Measurements from ENCODE around the gene MRTO4.
"Not testable (repeated sequence)": the region's sequence is repeated elsewhere in the genome, so short reads cannot be mapped to it uniquely, and the experiment has no call there.

Gene MRTO4

GRCh38 chr1:19229229-19229628 lies 22.4 kb upstream of the MRTO4 start:
- no peak for DNase-seq

- DNase-seq = no peak
Observed at GRCh38 chr1:19229828-19230325, 21.7 kb upstream of the MRTO4 start.

DNA sequence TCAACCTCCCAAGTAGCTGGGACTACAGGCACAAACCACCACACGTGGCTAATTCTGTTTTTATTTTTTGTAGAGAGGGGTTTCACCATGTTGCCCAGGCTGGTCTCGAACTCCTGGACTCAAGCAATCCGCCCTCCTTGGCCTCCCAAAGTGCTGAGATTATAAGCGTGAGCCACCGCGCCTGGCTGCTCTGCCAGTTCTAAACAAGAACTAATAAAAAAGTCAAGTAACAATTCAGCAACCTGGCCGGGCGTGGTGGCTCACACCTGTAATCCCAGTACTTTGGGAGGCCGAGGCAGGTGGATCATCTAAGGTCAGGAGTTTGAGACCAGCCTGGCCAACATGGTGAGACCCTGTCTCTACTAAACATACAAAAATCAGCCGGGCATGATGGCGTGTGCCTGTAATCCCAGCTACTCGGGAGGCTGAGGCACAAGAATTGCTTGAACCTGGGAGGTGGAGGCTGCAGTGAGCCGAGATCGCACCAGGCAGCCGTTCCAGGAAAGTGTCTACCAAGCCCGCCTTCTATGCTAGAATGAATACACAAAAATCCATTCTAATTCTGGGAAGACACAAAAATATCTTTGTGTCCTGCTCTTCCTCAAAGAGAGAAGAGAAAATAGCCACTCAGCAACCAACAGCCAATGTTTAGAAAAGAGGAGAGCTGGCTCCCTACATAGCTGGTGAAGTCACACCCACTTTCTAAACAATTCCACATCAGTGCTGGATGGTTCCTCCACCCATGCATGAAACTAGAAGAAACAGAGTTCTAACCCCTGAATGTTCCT lies 19.7 kb upstream of the MRTO4 start:
- not testable (repeated sequence) for DNase-seq

DNA sequence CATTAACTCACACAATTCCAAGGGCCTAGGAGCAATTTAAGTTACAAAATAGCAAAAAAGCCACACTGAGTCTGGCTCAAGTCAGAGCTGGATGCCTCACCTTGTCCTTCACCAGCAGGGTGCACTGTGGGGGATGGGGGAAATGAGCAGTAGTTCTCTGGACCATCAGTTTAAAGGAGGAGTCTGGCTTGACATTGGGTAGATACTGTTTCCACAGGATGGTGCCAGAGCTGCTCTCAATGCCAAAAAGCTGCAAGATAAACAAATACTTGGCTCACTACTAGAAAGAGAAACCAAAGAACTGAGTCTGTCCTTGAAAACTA lies 19.1 kb upstream of the MRTO4 start:
- no peak for DNase-seq

DNA sequence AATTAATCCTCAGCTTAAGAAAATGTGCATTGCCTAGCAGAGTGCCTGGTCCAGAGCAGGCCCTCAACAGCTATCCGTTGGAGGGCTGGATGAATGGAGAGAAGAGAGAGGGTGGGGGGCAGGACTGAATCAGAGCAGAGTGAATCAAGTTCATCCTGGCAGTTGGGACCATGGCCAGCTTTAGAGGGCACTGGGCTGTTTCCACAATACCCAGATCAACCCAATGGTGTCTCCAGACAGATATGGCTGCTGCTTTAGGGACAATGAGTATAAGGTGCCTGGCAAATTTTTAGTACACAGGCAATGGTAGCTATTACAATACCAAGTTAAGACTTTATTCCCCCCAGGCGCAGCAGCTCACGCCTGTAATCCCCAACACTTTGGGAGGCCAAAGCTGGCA lies 17.4 kb upstream of the MRTO4 start:
- no peak for DNase-seq

DNA sequence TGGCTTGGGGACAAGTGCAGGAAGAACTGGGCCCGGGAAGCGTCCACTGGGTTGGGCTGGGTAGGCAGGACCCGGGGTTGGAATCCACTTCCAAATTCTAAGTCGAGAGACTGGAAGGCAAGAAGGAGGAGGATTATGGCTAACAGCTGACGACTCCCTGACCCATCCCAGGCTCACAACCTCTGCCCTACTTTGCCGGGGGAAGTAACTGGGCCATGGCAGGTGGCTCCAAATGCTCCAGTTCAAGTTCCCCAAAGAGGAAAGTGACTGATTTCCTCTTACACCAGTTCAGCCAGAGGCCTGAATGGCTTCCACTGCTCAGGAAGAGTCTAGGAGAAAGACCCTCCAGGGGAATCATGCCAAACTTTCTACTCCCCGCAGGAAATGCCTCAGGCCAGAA lies 11.7 kb upstream of the MRTO4 start:
- no peak for DNase-seq

DNA sequence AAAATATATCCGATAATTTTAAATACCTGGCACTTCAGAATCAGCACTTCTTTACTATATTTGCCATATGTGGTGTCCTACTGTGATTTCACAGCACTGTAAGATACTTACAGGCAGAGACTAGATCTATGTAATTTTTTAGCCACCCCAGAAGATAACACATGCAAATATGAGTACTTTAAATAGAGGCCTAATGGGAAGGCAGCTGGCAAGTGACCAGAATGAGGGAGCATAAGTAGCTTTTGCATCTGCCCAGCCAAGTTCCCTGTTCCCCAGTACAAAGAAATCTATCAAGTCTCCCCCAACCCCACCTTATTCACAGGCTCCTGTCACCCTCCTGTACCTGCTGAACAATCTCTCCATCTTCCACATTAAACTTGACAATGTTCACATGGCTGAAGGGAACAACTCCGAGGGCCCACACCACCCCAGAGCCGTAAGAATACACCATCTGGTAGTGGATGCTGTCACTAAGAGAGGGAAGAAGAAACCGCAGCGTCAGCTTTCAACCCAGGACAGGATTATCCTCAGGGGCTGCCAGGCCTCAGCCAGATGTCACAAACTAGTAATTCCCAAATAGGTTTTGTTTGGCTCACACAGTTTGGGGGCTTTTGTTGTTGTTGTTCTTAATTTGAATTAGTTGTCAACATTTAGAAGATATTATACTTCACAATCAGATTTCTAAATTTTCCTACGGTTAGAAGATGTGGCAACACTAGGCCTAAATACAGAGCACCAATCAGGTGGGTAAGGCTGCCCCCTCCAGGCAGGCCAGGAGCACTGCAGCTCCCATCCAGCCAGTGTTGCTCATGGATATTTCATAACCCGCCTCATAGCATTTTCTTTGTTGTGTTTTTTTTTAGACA lies 10.7 kb upstream of the MRTO4 start:
- DNase-seq = peak; percentile 63

DNA sequence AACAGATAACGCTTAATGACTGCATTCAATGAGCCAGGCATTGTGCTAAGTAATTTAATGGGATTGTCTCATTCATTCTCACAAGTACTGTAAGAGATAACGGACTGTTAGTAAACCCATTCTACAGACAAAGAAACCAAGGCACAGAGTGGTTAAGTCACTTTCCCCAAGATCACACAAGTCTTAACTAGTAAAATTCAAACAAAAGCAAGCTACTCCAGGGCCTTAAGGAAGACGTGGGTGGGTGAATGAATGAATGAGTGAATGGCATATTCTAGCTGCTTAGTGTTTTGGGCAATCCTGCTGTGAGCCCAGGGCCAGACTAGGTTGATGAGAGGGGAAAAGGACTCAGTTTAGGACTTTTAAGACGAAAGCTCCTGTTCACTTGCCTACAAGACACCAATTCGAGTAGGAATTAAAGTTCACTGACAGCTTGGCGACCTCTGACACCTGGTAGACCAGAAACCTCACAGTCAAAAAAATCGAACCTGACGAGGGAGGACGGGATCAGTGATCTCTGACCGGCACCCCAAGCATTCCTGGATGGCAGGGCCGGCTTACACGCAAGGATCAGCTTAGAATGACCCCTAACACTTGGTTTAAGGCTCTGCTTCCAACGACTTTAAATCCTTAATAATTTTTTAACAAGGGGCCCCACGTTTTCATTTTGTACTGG lies 838 bp upstream of the MRTO4 start:
- no peak for DNase-seq

DNA sequence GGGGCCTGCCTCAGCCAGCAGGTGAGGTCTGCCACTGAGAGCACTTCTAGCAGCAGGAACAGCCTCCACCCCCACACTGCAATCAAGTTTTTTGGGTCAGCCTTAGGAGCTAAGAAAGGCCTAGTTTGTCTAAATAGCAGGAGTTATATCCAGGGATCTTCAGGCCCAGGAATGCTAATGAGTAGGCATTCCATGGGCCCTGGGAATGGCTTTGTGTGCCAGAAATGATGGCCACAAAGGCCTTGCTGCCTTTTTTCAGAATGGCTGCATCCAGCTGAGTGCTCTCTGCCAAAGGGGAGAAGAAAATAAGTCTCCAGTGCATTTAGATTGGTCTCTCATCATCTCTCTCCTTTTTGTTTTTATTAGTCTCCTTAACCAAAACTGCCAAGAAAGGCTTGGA lies 2.8 kb downstream of the MRTO4 start:
- no peak for DNase-seq

GRCh38 chr1:19255288-19255687 lies 3.7 kb downstream of the MRTO4 start:
- no peak for DNase-seq

GRCh38 chr1:19256301-19256700 lies 4.7 kb downstream of the MRTO4 start:
- DNase-seq = not testable (repeated sequence)

- DNase-seq = no peak
Observed at GRCh38 chr1:19257178-19257914, 5.7 kb downstream of the MRTO4 start.

DNA sequence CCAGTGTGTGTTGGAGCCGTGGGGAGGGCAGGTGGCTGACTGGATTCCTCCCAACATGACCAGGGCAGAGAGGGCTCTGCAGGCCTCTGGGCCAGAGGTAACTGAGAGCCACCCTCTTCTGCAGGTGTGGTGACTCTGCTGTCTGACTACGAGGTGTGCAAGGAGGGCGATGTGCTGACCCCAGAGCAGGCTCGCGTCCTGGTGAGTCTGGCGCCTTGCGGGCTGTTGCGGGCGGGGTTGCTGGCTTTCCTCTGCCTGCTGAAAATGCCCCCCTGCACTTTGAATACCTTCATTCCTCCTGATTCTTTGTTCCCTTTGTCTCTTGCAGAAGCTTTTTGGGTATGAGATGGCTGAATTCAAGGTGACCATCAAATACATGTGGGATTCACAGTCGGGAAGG lies 6.7 kb downstream of the MRTO4 start:
- no peak for DNase-seq

GRCh38 chr1:19260211-19261138 lies 8.9 kb downstream of the MRTO4 start:
- no peak for DNase-seq

GRCh38 chr1:19262047-19262446 lies 10.4 kb downstream of the MRTO4 start:
- no peak for DNase-seq

GRCh38 chr1:19262744-19263143 lies 11.1 kb downstream of the MRTO4 start:
- DNase-seq = no peak

- DNase-seq = no peak
Observed at GRCh38 chr1:19268445-19268844, 16.8 kb downstream of the MRTO4 start.

DNA sequence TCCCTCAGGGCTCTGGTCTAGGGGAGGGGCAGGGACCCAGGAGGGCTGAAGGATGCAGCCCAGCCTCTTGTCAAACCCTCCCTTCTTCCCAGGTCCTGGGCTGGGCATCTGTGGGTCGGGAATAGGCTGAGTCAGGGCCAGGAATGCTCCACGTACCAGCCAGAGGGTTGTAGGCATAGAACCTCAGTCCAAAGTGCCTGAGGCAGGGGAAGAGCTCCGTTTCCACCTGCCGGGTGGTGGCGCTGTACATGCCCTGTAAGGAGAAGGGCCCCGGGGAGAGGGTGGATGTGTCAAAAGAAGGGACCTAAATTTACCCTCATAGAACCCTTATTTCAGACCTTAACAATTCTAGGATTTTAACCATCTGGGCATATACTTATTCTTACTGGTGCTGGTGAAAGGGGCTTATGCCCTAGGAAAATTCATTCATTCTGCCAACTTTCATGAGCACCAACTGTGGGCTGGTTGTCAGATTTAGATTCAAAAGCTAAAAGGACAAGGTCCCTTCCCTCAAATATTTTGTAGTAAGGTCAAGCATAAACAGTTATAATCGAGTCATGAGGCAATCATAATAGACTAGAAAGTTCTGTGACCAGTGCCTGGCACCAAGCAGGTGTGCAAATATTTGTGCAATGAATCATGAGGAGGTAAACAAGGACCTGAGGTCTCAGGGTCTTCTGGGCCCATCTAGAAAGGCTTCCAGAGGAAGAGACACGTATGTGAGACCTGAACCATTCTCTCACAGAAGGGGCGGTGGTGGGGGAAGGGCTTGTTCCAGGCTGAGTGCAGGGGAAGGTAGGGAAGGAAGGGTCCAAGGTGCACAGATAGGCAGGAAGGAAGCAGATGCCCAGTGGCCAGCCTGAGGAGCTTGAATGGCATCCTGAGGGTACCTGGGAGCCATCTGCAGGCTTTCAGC lies 18.1 kb downstream of the MRTO4 start:
- DNase-seq = not testable (repeated sequence)

DNA sequence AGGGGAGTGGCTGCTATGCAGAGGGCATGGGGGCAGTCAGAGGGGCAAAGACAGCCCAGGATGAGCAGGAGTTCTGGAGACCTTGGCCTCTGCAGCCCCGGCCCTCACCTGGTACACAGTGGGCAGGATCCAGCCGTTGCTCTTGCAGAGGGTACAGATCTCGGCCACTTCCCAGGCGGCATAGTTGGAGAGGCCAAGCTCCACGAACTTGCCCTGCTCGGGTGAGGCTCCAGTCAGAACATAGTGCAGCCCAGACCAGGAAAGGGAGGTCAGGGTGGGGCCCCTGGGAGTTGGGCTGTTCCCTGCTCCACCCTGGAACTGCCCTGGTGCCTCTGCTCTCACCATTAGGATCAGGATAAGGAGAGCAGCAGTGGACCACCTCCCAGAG lies 18.7 kb downstream of the MRTO4 start:
- not testable (repeated sequence) for DNase-seq

DNA sequence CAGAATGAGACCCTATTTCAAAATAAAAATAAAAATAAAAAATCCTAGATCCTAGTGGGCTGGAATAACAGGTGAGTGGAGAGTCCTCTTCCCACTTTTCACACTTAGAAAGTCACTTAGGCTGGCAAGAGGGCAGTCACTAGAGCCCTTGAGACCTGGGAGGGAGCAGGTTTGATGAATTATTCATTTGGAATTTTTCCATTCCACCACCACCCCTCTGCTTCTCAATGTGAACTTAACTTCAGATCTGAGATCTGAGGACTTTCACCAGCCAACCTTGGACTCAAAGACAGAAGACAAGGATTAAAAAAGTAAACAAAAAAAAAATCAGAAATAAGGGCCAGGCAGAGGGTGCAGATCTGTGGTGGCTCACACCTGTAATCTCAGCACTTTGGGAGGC lies 20.5 kb downstream of the MRTO4 start:
- DNase-seq = no peak
